ENCODE results near the gene TEAD1.

DNA sequence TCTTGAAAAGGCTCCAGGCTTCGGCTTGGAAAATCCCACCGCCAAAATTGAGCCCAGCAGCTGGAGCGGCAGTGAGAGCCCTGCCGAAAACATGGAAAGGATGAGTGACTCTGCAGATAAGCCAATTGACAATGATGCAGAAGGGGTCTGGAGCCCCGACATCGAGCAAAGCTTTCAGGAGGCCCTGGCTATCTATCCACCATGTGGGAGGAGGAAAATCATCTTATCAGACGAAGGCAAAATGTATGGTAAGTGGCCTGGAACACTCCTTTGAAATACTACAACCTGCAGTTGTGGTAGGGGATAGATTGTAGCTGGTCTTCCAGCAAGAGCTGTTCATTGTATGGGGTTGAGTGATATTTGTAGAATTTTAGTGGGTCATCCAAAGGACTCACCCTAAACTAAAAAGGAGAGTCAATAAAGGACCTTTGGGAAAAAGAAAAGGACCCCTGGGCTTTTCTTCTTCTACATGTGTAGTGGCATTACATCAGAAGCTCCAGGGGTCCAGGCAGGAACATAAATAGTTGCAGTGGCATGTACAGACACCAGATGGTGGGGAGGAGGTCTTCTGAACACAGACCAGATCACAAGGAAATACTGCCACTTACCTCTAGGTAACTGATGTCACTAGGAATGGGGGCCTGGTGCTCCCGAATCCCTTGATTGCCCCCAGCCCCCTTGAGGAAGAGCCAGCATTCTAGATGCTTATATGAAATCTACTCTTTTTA, 90.1 kb downstream of the TEAD1 start:
- TF ChIP-seq POLR2AphosphoS5 (IDR thresholded peaks at IDR 0.05; ENCODE audit: low read depth) (no peak), CREB1 (CRISPR knock-in tag; IDR thresholded peaks at IDR 0.05; ENCODE audit: low read depth) (no peak), EZH2phosphoT487 (IDR thresholded peaks at IDR 0.05; ENCODE audit: unreplicated experiment) (no peak), JUNB (IDR thresholded peaks at IDR 0.05; ENCODE audit: unreplicated experiment) (no peak), EZH2 (IDR thresholded peaks at IDR 0.05; ENCODE audit: low read depth, unreplicated experiment) (no peak), ZNF331 (CRISPR knock-in tag; IDR thresholded peaks at IDR 0.05; ENCODE audit: low read depth) (no peak), STAT1 (IDR thresholded peaks at IDR 0.05; ENCODE audit: unreplicated experiment) (no peak), ZNF114 (CRISPR knock-in tag; IDR thresholded peaks at IDR 0.05) (no peak), NANOG (IDR thresholded peaks at IDR 0.05; ENCODE audit: borderline replicate concordance) (no peak)
- TF ChIP-seq, protein P1, sequence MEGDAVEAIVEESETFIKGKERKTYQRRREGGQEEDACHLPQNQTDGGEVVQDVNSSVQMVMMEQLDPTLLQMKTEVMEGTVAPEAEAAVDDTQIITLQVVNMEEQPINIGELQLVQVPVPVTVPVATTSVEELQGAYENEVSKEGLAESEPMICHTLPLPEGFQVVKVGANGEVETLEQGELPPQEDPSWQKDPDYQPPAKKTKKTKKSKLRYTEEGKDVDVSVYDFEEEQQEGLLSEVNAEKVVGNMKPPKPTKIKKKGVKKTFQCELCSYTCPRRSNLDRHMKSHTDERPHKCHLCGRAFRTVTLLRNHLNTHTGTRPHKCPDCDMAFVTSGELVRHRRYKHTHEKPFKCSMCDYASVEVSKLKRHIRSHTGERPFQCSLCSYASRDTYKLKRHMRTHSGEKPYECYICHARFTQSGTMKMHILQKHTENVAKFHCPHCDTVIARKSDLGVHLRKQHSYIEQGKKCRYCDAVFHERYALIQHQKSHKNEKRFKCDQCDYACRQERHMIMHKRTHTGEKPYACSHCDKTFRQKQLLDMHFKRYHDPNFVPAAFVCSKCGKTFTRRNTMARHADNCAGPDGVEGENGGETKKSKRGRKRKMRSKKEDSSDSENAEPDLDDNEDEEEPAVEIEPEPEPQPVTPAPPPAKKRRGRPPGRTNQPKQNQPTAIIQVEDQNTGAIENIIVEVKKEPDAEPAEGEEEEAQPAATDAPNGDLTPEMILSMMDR (conservative IDR thresholded peaks at IDR 0.05; ENCODE audit: low read depth in 2 of 2): no peak
- TF ChIP-seq, protein P2, sequence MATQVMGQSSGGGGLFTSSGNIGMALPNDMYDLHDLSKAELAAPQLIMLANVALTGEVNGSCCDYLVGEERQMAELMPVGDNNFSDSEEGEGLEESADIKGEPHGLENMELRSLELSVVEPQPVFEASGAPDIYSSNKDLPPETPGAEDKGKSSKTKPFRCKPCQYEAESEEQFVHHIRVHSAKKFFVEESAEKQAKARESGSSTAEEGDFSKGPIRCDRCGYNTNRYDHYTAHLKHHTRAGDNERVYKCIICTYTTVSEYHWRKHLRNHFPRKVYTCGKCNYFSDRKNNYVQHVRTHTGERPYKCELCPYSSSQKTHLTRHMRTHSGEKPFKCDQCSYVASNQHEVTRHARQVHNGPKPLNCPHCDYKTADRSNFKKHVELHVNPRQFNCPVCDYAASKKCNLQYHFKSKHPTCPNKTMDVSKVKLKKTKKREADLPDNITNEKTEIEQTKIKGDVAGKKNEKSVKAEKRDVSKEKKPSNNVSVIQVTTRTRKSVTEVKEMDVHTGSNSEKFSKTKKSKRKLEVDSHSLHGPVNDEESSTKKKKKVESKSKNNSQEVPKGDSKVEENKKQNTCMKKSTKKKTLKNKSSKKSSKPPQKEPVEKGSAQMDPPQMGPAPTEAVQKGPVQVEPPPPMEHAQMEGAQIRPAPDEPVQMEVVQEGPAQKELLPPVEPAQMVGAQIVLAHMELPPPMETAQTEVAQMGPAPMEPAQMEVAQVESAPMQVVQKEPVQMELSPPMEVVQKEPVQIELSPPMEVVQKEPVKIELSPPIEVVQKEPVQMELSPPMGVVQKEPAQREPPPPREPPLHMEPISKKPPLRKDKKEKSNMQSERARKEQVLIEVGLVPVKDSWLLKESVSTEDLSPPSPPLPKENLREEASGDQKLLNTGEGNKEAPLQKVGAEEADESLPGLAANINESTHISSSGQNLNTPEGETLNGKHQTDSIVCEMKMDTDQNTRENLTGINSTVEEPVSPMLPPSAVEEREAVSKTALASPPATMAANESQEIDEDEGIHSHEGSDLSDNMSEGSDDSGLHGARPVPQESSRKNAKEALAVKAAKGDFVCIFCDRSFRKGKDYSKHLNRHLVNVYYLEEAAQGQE (IDR thresholded peaks at IDR 0.05; ENCODE audit: unreplicated experiment): no peak
- TF ChIP-seq, protein P3, sequence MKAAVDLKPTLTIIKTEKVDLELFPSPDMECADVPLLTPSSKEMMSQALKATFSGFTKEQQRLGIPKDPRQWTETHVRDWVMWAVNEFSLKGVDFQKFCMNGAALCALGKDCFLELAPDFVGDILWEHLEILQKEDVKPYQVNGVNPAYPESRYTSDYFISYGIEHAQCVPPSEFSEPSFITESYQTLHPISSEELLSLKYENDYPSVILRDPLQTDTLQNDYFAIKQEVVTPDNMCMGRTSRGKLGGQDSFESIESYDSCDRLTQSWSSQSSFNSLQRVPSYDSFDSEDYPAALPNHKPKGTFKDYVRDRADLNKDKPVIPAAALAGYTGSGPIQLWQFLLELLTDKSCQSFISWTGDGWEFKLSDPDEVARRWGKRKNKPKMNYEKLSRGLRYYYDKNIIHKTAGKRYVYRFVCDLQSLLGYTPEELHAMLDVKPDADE (IDR thresholded peaks at IDR 0.05): no peak
- TF ChIP-seq, protein P4, sequence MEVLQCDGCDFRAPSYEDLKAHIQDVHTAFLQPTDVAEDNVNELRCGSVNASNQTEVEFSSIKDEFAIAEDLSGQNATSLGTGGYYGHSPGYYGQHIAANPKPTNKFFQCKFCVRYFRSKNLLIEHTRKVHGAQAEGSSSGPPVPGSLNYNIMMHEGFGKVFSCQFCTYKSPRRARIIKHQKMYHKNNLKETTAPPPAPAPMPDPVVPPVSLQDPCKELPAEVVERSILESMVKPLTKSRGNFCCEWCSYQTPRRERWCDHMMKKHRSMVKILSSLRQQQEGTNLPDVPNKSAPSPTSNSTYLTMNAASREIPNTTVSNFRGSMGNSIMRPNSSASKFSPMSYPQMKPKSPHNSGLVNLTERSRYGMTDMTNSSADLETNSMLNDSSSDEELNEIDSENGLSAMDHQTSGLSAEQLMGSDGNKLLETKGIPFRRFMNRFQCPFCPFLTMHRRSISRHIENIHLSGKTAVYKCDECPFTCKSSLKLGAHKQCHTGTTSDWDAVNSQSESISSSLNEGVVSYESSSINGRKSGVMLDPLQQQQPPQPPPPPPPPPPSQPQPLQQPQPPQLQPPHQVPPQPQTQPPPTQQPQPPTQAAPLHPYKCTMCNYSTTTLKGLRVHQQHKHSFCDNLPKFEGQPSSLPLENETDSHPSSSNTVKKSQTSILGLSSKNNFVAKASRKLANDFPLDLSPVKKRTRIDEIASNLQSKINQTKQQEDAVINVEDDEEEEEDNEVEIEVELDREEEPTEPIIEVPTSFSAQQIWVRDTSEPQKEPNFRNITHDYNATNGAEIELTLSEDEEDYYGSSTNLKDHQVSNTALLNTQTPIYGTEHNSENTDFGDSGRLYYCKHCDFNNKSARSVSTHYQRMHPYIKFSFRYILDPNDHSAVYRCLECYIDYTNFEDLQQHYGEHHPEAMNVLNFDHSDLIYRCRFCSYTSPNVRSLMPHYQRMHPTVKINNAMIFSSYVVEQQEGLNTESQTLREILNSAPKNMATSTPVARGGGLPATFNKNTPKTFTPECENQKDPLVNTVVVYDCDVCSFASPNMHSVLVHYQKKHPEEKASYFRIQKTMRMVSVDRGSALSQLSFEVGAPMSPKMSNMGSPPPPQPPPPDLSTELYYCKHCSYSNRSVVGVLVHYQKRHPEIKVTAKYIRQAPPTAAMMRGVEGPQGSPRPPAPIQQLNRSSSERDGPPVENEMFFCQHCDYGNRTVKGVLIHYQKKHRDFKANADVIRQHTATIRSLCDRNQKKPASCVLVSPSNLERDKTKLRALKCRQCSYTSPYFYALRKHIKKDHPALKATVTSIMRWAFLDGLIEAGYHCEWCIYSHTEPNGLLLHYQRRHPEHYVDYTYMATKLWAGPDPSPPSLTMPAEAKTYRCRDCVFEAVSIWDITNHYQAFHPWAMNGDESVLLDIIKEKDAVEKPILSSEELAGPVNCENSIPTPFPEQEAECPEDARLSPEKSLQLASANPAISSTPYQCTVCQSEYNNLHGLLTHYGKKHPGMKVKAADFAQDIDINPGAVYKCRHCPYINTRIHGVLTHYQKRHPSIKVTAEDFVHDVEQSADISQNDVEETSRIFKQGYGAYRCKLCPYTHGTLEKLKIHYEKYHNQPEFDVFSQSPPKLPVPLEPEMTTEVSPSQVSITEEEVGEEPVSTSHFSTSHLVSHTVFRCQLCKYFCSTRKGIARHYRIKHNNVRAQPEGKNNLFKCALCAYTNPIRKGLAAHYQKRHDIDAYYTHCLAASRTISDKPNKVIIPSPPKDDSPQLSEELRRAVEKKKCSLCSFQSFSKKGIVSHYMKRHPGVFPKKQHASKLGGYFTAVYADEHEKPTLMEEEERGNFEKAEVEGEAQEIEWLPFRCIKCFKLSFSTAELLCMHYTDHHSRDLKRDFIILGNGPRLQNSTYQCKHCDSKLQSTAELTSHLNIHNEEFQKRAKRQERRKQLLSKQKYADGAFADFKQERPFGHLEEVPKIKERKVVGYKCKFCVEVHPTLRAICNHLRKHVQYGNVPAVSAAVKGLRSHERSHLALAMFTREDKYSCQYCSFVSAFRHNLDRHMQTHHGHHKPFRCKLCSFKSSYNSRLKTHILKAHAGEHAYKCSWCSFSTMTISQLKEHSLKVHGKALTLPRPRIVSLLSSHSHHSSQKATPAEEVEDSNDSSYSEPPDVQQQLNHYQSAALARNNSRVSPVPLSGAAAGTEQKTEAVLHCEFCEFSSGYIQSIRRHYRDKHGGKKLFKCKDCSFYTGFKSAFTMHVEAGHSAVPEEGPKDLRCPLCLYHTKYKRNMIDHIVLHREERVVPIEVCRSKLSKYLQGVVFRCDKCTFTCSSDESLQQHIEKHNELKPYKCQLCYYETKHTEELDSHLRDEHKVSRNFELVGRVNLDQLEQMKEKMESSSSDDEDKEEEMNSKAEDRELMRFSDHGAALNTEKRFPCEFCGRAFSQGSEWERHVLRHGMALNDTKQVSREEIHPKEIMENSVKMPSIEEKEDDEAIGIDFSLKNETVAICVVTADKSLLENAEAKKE (CRISPR knock-in tag; IDR thresholded peaks at IDR 0.05): no peak
